Smooth muscle cell (in vitro differentiated cells): ENCODE measurements around the gene GOPC. TPM values are rescaled to one million over a fixed set of nuclear protein-coding genes. Genes with fewer than 3 reads are reported as not detected.

Source experiments
- DNase-seq: peaks from one replicate; lab custom pipeline; 2025; ENCODE audit not compliant: unreplicated experiment; lab: John Stamatoyannopoulos, UW
- H2AFZ ChIP-seq: fragments of 200-600 bp; sonication (generic); 2 replicates; pipeline ENCODE4 v1.6.0; 2016; ENCODE audit warnings: antibody characterized with exemption, low read depth, mild to moderate bottlenecking
- H3F3A ChIP-seq: fragments of 200-600 bp; sonication (generic); 2 replicates; pipeline ENCODE4 v1.6.0; 2017; ENCODE audit warnings: antibody characterized with exemption, low read depth
- H3K27ac ChIP-seq: fragments of 200-600 bp; sonication (generic); 2 replicates; pipeline ENCODE4 v1.5.1; 2016; ENCODE audit warnings: low read depth, mild to moderate bottlenecking
- H3K27me3 ChIP-seq: fragments of 200-600 bp; sonication (generic); 2 replicates; pipeline ENCODE4 v1.6.1; 2016; ENCODE audit warnings: low read depth, mild to moderate bottlenecking
- H3K36me3 ChIP-seq: fragments of 200-600 bp; sonication (generic); 2 replicates; pipeline ENCODE4 v1.5.1; 2016; ENCODE audit warnings: low read depth
- H3K4me1 ChIP-seq: fragments of 200-600 bp; sonication (generic); 2 replicates; pipeline ENCODE4 v1.5.1; 2016; ENCODE audit warnings: low read depth
- H3K4me2 ChIP-seq: fragments of 200-600 bp; sonication (generic); 2 replicates; pipeline ENCODE4 v1.6.0; 2016; ENCODE audit warnings: mild to moderate bottlenecking
- H3K4me3 ChIP-seq: fragments of 200-600 bp; sonication (generic); 2 replicates; pipeline ENCODE4 v1.5.1; 2016; ENCODE audit warnings: mild to moderate bottlenecking
- H3K79me2 ChIP-seq: fragments of 200-600 bp; sonication (generic); 2 replicates; pipeline ENCODE4 v1.6.0; 2016; ENCODE audit warnings: low read depth, mild to moderate bottlenecking
- H3K9ac ChIP-seq: fragments of 200-600 bp; sonication (generic); 2 replicates; pipeline ENCODE4 v1.6.0; 2016; ENCODE audit warnings: low read depth
- H3K9me3 ChIP-seq: fragments of 200-600 bp; sonication (generic); replicated peaks from 2 replicates; pipeline ENCODE4 v1.5.1; 2016; ENCODE audit warnings: low read depth
- H4K20me1 ChIP-seq: fragments of 200-600 bp; sonication (generic); 2 replicates; pipeline ENCODE4 v1.6.0; 2016; ENCODE audit warnings: low read depth
- WGBS: methylation state at CpG from one replicate; pipeline ENCODE4 v1.1.7; 2016; ENCODE audit warnings: low lambda C conversion rate; 5-methylcytosine and 5-hydroxymethylcytosine counted together
- polyA plus RNA-seq: library from polyadenylated mRNA; unstranded; fragments of >200 nt; fragmentation: Nextera tagmentation; extraction: Ambion mirVana; gene quantifications from 2 replicates; pipeline ENCODE4 v1.2.1, GENCODE V29; 2016
- total RNA-seq: library from RNA; depleted of rRNA; stranded (reverse); fragments of >200 nt; gene quantifications from 2 replicates; pipeline ENCODE4 v1.2.3, GENCODE V29; 2014
- TF ChIP-seq, protein P1 (sequence below): fragments of 200-600 bp; sonication (generic); IDR thresholded peaks from 2 replicates; pipeline ENCODE4 v1.5.1; 2017; ENCODE audit warnings: borderline replicate concordance, mild to moderate bottlenecking, antibody characterized with exemption; ENCODE audit not compliant: insufficient read depth, poor library complexity, severe bottlenecking

GOPC gene
- total and polyA plus RNA-seq, 2 experiments from 2014 or later: 26.5 to 73.7 TPM

- no peak overlapping the region for H3K27ac ChIP-seq
- no peaks in the 10 kb centered on the region for H4K20me1 ChIP-seq
- no peak overlapping the region for H3K4me3 ChIP-seq
- WGBS: 72% methylated on average over 1 of the region's 1 CpG
- no peak overlapping the region for H2AFZ ChIP-seq
- H3K4me1 ChIP-seq: peaks cover 2% of the 10 kb centered on the region
- no peak for DNase-seq
- TF ChIP-seq, protein P1, sequence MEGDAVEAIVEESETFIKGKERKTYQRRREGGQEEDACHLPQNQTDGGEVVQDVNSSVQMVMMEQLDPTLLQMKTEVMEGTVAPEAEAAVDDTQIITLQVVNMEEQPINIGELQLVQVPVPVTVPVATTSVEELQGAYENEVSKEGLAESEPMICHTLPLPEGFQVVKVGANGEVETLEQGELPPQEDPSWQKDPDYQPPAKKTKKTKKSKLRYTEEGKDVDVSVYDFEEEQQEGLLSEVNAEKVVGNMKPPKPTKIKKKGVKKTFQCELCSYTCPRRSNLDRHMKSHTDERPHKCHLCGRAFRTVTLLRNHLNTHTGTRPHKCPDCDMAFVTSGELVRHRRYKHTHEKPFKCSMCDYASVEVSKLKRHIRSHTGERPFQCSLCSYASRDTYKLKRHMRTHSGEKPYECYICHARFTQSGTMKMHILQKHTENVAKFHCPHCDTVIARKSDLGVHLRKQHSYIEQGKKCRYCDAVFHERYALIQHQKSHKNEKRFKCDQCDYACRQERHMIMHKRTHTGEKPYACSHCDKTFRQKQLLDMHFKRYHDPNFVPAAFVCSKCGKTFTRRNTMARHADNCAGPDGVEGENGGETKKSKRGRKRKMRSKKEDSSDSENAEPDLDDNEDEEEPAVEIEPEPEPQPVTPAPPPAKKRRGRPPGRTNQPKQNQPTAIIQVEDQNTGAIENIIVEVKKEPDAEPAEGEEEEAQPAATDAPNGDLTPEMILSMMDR: no peak
- H3K4me2 ChIP-seq: no peak overlapping the region
- H3F3A ChIP-seq: no peaks in the 10 kb centered on the region
- H3K79me2 ChIP-seq: no peaks in the 10 kb centered on the region
- H3K36me3 ChIP-seq: no peaks in the 10 kb centered on the region
- H3K9ac ChIP-seq: no peak overlapping the region
- H3K9me3 ChIP-seq: no peaks in the 10 kb centered on the region
- H3K27me3 ChIP-seq: no peaks in the 10 kb centered on the region
These were observed 16.9 kb upstream of the GOPC start for GRCh38 chr6:117619178-117619577.

DNA sequence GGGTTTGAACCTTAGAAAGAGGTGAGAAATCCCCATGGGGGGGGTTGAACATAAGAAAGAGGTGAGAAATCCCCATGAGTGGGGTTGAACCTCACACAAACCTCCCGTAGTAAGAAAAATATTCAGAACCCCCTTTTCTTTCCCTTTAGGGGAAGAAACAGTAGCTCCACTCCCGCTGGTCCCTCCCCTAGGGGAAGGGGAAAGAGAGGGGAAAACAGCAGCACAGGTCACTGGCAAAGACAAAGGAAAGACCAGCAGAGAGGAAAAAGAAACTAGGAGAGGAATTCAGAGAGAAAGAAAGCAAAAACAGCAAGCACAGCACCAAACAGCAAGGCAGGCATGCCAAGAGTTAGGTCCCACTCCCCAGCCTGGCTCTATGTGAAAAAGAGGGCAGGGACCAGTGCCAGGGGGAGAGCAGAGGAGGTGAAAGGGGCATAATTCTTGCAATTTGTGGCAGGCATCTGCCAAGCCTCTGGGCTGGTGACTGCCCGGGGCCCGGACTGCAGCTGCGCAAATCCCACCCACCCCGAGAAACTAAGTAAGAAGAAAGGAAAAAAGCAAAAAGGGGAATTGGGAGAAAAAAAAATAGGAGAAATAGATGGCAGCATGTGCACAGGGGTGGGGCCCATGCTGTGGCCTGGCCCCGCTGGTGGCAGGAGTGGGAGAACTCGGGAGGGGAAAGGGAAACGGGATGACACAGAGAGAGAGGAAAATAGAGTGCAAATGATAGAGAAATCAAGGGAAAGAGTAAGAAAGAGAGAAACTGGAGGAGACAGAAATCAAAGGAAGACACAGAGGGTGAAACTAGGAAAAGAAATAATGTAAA is 15.1 kb upstream of the GOPC start:
- Histone ChIP-seq H3K9ac (no peak overlapping the region), H3K27ac (no peak overlapping the region), H3K4me1 (peaks cover 12% of the 10 kb centered on the region), H3K4me3 (no peak overlapping the region), H3K36me3 (no peaks in the 10 kb centered on the region), H3K9me3 (no peaks in the 10 kb centered on the region), H3K79me2 (no peaks in the 10 kb centered on the region), H3K4me2 (no peak overlapping the region), H3K27me3 (no peaks in the 10 kb centered on the region), H2AFZ (no peak overlapping the region), H4K20me1 (no peaks in the 10 kb centered on the region), H3F3A (no peaks in the 10 kb centered on the region)
- TF ChIP-seq, protein P1: no peak
- DNase-seq: no peak
- 89% methylated on average over 9 of the region's 9 CpGs for WGBS

- Histone ChIP-seq H3K27ac (peak overlapping the region; percentile 81), H3K9ac (no peak overlapping the region), H3K4me2 (peak overlapping the region; percentile 63)
These were observed 14.3 kb upstream of the GOPC start for GRCh38 chr6:117616391-117617209.

More at GRCh38 chr6:117616391-117617209, 14.3 kb upstream of the GOPC start:
- TF ChIP-seq, protein P1: no peak
- H3K4me1 ChIP-seq: peaks cover 12% of the 10 kb centered on the region
- H3K9me3 ChIP-seq: no peaks in the 10 kb centered on the region
- H3K27me3 ChIP-seq: no peaks in the 10 kb centered on the region
- no peak overlapping the region for H3K4me3 ChIP-seq
- no peak overlapping the region for H2AFZ ChIP-seq
- DNase-seq: no peak
- WGBS: 83% methylated on average over 5 of the region's 8 CpGs
- H4K20me1 ChIP-seq: no peaks in the 10 kb centered on the region
- H3K79me2 ChIP-seq: no peaks in the 10 kb centered on the region
- H3K36me3 ChIP-seq: no peaks in the 10 kb centered on the region
- H3F3A ChIP-seq: no peaks in the 10 kb centered on the region
